ENCODE measurements around the gene RFC3.
"Not testable (repeated sequence)": the region's sequence is repeated elsewhere in the genome, so short reads cannot be mapped to it uniquely, and the experiment has no call there.

Gene RFC3

GRCh38 chr13:33817901-33818706 is at the start of gene RFC3:
TSS of gene RFC3 (plus strand) at chr13:33818149. CDS start at chr13:33818179, 30 bp downstream.
- peak; percentile 95 for DNase-seq

DNA sequence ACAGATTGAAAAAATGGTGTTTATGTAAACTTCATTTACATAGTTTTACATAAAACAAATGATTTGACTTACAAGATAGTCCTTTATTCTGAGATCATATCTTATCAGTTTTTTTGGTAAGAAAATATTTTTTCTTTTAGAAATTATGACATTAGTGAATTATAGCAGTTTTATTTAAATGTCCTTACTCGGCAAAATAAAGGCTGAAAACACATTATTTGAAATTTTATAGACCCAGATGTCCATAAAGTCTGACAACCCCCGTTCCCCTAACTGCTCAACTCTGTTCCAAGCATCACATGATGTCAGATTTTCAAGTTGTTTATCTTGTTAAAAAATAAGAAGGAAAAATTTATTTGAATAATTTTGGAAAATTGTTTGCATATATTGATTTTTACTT is 46.7 kb upstream of the RFC3 start:
- DNase-seq, result no peak

GRCh38 chr13:33773790-33774462 is 44.0 kb upstream of the RFC3 start:
- no peak for DNase-seq

- DNase-seq, result no peak
Measured at GRCh38 chr13:33775339-33776108, 42.4 kb upstream of the RFC3 start.

DNA sequence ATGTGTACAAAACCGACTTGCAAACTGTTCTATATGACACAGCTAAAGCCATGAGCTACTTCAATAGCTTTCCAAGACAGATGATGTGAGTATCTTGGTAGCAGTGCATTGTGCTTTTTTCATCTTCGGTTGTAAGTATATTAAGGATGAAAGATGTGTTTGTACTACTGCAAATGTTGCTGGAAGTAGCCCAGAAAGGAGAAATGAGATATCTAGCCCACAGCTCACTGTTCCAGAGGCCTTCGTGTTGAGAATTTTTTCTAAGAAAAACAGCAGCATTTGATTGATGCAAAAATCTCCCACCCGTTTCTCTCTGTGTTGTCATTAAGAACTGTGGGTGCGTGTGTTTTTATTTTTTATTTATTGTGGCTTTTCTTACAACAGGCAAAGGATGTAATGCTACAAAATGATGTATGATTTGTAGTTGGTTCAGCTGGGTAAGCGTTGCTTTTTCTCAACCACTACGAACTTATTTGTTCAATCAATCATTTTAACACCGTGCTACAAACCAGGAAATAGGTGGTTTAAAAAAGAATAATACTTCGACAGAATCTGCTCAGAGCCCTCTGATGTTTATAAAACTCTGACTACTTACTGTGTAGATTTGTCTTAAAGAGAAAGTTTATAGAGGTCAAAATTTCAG is 41.6 kb upstream of the RFC3 start:
- DNase-seq, result no peak

DNA sequence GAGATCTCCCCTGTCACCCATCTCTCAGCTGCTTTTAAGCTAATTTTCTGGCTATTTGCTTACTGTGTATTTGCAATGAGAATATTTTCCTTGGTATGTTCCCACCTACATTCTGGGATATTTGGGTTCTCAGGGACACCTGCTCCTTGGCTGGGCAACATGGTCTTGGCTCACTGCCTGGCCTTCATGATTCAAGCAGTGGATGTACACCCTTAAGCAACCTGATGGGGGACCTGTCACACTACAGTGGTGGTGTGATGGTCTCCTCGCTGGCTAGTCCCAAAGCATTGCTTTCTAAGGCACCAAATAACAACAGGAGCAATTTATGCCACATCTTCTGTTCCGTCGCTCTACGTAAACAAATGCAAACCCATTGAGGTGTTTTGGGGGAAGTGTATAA is 35.3 kb upstream of the RFC3 start:
- DNase-seq, result no peak

DNA sequence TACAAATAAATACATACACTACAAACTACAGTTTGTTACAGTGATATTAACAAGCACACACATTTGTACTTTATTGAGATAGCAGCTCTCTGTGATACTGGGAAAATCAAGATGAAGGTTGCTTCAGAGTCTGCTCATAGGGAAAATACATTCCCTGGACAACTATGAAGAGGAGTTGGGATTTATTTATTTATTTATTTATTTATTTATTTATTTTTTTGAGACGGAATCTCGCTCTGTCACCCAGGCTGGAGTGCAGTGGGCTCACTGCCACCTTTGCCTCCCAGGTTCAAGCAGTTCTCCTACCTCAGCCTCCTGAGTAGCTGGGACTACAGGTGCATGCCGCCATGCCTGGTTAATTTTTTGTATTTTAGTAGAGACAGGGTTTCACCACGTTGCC is 34.7 kb upstream of the RFC3 start:
- DNase-seq, result not testable (repeated sequence)

DNA sequence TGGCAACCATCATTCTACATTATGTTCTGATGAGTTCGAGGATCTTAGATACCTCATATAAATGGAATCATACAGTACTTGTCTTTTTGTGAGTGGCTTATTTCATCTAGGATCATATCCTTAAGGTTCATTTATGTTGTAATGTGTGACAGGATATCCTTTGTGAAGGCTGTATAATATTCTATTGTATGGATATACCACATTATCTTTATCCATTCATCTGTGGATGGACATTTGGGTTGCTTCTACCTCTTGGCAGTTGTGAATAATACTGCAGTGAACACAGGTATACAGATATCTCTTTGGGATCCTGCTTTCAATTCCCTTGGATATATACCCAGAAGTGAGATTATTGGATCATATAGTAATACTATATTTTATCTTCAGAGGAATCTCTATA is 33.2 kb upstream of the RFC3 start:
- no peak for DNase-seq

- DNase-seq, result no peak
Measured at GRCh38 chr13:33785384-33785783, 32.6 kb upstream of the RFC3 start.

DNA sequence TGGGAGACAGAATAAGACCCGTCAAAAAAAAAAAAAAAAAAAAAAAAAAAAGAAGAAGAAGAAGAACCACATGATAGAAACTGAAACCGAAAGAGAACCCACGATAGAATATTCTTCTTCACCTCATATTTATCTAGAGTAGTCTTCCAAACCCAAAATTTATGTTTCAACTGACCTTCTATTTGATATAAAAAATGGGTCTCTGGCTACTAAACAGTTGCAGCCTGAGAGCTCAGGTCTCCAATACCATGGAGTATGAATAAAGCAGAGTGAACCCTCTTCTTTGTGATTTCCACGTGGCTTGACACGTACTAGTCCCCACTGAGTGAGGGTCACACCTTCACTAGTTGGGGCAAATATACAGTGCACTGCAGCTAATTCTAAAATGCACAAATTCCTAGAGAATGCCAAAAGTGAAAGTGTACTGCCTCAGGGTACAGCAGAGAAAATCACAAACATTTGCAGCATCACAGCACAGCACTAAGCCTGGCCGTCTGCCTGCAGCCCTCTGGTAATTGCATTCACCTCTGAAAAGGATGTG is 30.8 kb upstream of the RFC3 start:
- DNase-seq, result no peak

- DNase-seq, result no peak
Measured at GRCh38 chr13:33789066-33789606, 28.8 kb upstream of the RFC3 start.

GRCh38 chr13:33789739-33790138 is 28.2 kb upstream of the RFC3 start:
- no peak for DNase-seq

- no peak for DNase-seq
Measured at GRCh38 chr13:33793726-33794125, 24.2 kb upstream of the RFC3 start.

DNA sequence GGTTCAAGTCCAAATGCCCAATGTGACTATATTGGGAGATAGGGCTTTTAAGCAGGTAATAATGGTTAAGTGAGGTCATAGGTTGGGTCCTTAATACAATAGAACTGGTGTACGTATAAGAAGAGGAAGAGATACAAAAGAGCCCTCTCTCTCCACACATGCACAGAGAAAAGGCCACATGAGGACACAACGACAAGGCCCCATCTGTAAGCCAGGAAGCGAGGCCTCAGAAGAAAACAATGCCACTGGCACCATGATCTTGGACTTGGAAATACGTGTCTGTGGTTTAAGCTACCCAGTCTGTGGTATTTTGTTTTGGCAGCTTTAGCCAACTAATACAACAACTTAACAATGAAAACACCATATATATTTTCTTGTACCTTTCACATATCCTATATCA is 23.4 kb upstream of the RFC3 start:
- no peak for DNase-seq

DNA sequence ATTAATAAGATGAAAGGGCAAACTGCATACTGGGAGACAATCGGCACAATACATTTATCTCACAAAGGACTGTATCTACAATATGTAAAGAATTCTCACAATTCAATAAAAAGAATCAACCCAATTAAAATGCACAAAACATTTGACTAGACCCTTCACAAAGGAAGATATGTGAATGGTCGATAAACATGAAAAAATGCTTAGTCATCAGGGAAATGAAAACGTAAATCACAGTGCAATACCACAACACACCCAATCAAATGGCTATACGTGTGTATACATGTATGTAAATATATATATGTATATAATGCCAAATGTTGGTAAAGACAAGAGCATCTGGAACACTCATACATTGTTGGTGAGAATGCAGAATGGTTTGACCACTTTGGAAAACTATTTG is 21.9 kb upstream of the RFC3 start:
- DNase-seq, result no peak

- no peak for DNase-seq
Measured at GRCh38 chr13:33797622-33798021, 20.3 kb upstream of the RFC3 start.

- no peak for DNase-seq
Measured at GRCh38 chr13:33798023-33798422, 19.9 kb upstream of the RFC3 start.

- no peak for DNase-seq
Measured at GRCh38 chr13:33799950-33800592, 17.9 kb upstream of the RFC3 start.

- no peak for DNase-seq
Measured at GRCh38 chr13:33800646-33801186, 17.2 kb upstream of the RFC3 start.

- no peak for DNase-seq
Measured at GRCh38 chr13:33806470-33807248, 11.3 kb upstream of the RFC3 start.

DNA sequence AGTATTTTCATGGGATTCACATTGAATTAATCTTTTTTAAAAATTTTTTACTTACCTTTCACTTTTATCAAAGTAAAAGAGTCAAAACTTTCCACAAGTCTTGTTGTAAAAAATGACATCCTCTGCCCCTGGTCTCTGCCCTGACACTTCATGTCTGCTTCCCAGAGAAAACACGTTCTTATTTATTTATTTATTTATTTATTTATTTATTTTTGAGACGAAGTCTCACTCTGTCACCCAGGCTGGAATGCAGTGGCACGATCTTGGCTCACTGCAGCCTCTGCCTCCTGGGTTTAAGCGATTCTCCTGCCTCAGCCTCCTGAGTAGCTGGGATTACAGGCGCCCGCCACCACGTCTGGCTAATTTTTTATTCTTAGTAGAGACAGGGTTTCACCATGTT is 5.1 kb upstream of the RFC3 start:
- not testable (repeated sequence) for DNase-seq

Measured in kidney glomerular epithelial cell (primary cell).